HUDEP-2 (cell line): ENCODE data around the gene IHH.

Experiments
- DNase-seq, 76 experiments: peaks; one replicate each; lab custom pipeline; 2025; ENCODE audit not compliant: unreplicated experiment in 76 of 76; lab: John Stamatoyannopoulos, UW

Gene IHH

GRCh38 chr2:219078126-219078525 is 17.4 kb upstream of the IHH start:
- no peak for DNase-seq

DNA sequence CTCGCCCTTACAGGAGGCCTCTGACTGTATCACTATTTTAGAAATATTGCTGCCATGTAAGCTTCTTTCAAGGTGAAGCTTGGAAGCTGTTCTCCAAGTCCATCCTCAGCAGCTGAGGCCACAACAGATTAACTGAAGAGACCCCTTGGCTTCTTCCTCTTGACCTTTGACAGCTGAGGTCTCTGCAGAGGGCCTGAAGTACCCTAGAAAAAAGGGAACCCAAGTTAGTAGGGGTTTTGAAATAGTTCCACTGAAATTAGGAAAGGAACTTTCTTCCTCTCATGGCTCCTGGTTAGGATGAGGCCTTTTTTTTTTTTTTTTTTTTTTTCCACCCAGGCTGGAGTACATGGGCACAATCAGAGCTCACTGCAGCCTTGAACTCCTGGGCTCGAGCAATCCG is 15.5 kb upstream of the IHH start:
- DNase-seq: no peak

DNA sequence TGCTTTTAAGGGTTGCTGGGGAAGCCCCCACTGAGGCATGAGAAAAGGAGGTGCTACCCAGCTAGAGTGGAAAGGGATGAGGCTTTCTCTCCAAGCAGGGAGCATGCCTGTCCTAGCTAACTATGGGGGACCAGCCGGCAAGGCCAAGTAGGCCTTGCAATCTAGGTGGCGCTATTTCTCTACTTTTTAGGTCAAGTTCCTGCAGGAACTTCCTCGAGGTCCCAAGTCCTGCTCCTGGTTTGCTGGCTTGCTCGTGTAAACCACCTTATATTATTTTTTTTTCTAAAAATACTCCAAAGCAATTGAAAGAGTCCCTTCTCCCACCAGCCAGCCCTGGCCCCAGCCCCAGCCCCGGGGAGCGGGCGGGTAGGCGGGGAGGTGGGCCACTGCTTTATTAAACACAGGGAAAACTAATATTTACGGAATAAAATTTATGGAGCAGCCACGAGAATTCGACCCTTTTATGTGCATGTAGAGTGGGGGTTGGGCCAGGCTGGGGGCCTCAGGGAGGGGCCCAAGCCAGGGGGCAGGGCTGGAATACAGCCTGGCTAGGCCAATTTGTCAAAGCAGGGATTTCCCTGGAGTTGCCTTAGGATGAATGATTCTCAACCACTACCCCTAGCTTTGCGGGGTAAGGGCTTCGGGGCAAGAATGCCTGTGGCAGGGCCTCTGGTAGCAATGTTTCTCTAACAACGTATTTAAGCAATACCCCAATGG is 12.8 kb upstream of the IHH start:
- peak in 30 of 76 experiments; percentile 3 to 64 (median 24) for DNase-seq

- no peak for DNase-seq
Measured at GRCh38 chr2:219072741-219073250, 12.1 kb upstream of the IHH start.

DNA sequence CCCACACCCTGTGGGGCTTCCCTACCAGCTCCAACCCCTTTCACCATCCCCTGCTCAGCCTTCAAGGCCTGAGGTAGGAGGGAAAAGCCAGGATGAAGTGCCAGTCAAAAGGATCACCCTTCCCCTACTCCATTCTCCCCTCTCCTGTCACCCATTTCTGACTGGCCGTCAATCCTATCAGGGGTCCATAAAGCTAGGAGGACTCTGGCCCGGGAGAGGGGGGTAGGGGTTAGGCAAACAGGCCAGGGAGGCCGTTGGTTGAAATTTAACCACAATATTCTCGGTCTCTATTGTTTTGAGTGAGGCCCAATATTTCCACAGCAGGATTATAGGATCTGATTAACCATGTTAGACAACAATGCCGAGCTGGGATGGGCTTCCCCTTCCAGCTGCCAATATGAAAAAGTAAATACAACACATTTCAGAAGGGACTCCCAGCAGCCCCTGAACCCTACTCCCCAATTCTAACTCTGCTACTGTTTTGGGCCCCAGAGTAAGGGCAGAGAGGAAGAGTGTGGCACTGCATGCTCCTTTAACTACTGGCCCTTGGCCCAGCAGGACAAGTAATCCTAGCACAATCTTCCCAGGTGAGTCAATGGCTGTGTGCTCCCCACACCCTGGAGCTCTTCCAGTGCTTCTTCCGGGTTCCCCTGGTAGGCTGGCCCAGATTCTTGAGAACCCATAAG is 10.6 kb upstream of the IHH start:
- DNase-seq: no peak

DNA sequence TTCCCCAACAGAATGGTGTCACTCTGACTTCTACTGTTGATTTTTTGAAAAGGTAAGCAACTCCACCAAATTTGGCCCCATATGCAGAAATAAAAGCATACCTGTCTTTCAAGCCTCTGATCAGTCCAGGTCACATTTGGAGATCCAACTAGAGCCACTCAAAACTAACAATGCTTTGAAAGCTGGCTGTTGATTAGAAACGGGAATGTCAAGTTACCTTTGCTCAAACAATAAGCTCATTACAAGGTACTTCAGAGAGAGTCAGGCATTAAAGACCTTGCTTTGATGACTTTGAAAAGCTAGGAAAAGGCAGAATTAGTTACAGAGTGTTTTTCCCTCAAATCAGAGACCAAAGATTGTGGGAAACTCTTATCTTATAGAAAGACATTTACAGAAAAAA is 4.8 kb upstream of the IHH start:
- DNase-seq: no peak

GRCh38 chr2:219062081-219062480 is 1.4 kb upstream of the IHH start:
- DNase-seq: no peak

DNA sequence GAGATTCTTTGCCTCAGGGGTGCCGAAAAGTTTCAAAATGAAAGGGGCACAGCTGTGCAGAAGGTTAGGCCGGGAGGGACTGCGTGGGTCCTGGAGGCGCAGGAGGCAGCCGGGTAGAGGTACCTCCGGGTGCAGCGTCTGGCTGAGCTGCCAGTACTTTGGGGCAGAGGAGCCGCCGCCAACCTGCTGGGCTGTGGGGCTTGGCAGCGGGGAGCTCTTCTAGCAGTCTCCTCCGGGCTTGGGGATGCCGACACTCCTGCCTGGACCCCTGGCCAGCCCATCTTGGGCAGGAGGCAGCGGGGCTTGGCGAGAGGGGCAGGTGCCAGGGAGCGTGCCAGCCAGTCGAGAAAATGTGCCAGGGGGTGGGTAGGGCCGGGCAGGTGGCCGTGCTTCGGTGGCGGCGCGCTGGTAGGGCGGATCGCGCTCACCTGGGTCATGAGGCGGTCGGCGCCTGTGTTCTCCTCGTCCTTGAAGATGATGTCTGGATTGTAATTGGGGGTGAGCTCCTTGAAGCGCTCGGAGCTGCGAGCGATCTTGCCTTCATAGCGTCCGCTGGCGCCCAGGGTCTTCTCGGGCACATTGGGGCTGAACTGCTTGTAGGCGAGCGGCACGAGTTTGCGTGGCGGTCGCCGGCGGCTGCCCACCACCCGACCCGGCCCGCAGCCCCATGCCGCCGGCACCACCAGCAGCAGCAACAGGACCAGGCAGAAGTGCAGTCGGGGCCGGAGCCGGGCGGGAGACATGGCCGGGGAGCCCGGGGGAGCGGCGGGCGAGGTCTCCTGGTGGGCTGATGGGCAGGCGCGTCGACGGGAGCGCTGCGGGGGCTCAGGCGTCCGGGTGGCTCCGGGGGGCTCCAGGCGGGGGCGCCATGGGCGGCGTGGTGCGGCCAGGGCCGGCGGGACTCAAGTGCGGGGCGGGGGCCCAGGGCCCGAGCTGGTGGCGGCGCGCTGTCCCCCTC is 717 bp downstream of the IHH start:
- no peak for DNase-seq

DNA sequence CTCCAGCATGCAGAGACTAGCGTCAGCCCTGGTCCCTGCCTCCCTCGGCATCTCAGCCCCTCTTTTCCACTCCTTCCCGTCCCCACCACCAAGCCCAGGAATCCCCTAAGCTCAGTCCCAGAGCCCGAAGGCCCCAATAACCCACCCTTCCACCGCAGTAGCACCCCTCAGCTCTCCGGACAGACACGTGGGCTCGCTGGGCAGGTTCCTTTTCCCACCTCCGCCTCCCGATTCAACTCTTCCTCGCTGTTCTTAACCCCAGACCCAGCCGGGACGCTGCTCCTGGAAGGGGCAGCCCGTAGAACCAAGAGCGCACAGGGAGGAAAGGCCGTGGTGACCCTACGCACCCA is 1.4 kb downstream of the IHH start:
- no peak for DNase-seq

GRCh38 chr2:219058541-219059374 is 2.0 kb downstream of the IHH start:
- peak in 5 of 76 experiments; percentile 9 to 25 (median 17) for DNase-seq

DNA sequence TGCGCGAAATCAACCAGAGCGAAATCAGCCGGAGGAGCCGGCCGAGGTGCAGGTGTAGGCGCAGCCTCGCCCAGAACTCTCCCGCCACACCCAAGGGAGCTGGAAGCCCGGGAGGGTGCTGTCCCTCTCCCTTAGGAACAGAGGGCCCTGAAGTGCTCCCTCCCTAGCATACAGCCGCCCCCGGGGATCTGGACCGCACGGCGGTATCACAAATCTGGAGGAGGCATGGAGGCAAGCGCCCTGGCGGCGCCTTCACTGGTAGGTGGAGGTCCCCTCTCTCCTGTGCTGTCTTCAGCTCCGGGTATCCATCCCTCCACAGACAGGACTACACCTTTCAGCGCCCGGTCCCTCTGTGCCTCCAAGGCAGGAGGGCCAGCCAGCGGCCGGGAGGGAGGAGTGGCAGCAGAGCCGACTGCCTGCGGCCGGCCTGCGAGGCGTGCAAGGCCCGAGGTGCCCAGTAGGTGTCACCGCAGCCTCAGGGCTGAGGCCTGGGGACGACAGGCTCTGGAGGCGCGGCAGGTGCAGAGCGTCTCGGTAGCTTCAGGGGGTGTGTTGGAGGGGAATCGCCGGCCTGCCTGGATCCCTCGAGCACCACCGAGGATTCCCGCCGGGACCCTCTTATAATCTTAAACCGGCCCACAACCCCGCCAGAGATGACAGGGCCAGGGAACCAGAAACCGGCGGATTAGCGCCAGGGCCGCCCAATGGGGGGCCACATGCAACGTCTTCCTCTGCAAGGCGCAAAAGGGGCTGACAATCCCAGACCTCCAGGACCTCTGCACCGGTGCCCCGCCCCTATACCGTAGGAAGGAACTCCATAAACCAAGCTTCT is 2.8 kb downstream of the IHH start:
- DNase-seq: peak in 64 of 76 experiments; percentile 4 to 77 (median 48)

- no peak for DNase-seq
Measured at GRCh38 chr2:219056896-219057708, 3.6 kb downstream of the IHH start.

DNA sequence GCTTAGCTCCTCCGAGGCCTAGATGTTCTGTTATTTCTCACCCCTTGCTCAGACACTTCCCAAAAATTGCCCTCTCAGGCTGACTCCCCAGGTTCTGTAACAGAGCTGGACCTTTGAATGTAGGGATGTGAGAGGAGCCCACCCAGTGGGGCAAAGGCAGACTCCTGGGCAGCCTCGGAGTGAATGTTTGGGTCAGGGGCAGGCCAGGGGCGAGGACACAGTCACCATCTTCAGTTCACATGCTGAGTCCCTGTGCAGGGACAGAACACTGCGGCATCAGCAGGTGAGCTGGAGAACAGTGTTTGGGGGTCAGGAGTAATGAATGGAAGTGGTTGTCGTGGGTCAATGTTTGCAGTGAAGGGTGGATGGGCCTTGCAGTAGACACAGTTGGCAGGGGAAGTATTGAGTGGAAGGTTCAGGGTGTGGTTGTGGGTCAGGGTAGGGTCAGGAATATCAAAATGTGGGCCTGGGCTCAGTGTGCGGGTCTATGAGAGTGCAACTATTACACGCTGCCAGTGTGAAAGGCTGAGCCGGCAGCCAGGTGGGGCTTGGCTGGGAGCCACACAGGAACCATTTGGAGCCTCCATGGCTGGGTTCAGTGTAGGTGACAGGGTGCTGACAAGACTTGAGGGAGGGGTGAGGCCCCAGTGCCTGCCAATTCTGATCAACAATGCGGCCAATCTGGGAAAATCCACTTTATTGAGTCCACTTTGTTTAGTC is 4.4 kb downstream of the IHH start:
- DNase-seq: no peak

DNA sequence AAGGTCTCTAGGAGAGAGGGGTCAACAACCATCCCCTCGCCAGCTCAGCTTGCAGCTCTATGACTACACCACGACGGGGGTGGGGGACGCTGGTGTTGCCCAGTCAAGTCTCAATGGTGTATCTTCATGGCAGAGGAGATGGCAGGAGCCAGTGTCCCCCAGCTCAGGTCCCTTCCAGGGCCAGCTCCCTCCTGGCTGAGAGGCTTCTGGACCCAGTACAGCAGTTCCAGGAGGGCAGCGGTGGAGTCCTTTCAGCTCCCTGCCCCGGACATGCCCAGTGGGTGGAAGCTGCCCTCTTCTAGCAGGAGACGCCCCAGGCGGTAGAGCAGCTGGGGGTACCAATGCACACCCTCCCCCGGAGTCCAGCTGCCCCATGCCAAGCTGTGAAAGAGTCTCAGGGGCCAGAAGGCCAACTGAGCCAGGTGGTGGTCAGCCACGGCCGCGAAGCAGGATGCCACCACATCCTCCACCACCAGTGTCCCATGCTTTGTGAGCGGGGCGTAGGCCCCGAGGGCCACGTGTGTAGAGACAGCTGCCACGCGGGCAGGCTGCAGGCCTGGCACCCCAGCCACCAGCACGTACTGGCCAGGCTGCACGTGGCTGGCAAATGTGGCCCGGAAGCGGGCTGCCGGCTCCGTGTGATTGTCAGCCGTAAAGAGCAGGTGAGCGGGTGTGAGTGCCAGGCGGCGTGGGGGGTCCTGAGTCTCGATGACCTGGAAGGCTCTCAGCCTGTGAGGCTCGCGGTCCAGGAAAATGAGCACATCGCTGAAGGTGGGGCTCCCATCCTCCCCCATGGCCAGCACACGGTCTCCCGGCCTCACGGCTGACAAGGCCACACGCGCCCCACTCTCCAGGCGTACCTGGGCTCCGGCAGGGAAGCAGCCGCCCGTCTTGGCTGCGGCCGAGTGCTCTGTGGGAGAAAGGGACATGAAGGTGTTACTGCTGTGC is 5.5 kb downstream of the IHH start:
- no peak for DNase-seq

GRCh38 chr2:219049282-219049681 is 11.4 kb downstream of the IHH start:
- DNase-seq: no peak

- peak in 24 of 76 experiments; percentile 3 to 45 (median 15) for DNase-seq
Measured at GRCh38 chr2:219045937-219046550, 14.7 kb downstream of the IHH start.
